T-helper 1 cell (primary cell): ENCODE data around the gene DST.
"Not testable (repeated sequence)": the region's sequence is repeated elsewhere in the genome, so short reads cannot be mapped to it uniquely, and the experiment has no call there.

Experiments
- DNase-seq, 5 donors: peaks; one replicate each; pipeline ENCODE4 v3.0.0-alpha.2; 2012 to 2020

Gene DST

GRCh38 chr6:56514395-56514794 is 128.3 kb downstream of the DST start:
- no peak for DNase-seq

GRCh38 chr6:56513631-56514030 is 129.1 kb downstream of the DST start:
- no peak for DNase-seq

GRCh38 chr6:56511591-56511990 is 131.1 kb downstream of the DST start:
- no peak for DNase-seq

- DNase-seq = no peak
Measured at GRCh38 chr6:56510984-56511531, 131.6 kb downstream of the DST start.

GRCh38 chr6:56509031-56509430 is 133.7 kb downstream of the DST start:
- DNase-seq = no peak

- DNase-seq = no peak
Measured at GRCh38 chr6:56507517-56507916, 135.2 kb downstream of the DST start.

- DNase-seq = no peak
Measured at GRCh38 chr6:56505512-56506260, 137.0 kb downstream of the DST start.

- no peak for DNase-seq
Measured at GRCh38 chr6:56501993-56502392, 140.7 kb downstream of the DST start.

GRCh38 chr6:56499095-56499494 is 143.6 kb downstream of the DST start:
- DNase-seq = no peak

GRCh38 chr6:56497691-56498090 is 145.0 kb downstream of the DST start:
- no peak for DNase-seq

GRCh38 chr6:56497240-56497639 is 145.4 kb downstream of the DST start:
- DNase-seq = no peak

- not testable (repeated sequence) for DNase-seq
Measured at GRCh38 chr6:56496650-56497049, 146.0 kb downstream of the DST start.

- DNase-seq = no peak
Measured at GRCh38 chr6:56495654-56496053, 147.0 kb downstream of the DST start.

- DNase-seq = no peak
Measured at GRCh38 chr6:56491606-56492328, 150.9 kb downstream of the DST start.

- DNase-seq = no peak
Measured at GRCh38 chr6:56490993-56491392, 151.7 kb downstream of the DST start.

GRCh38 chr6:56489559-56489958 is 153.1 kb downstream of the DST start:
- no peak for DNase-seq

- no peak for DNase-seq
Measured at GRCh38 chr6:56488281-56488680, 154.4 kb downstream of the DST start.

GRCh38 chr6:56486681-56487080 is 156.0 kb downstream of the DST start:
- no peak for DNase-seq

- DNase-seq = no peak
Measured at GRCh38 chr6:56484669-56485068, 158.0 kb downstream of the DST start.

GRCh38 chr6:56483929-56484328 is 158.8 kb downstream of the DST start:
- no peak for DNase-seq

- DNase-seq = no peak
Measured at GRCh38 chr6:56482525-56482924, 160.2 kb downstream of the DST start.

- DNase-seq = no peak
Measured at GRCh38 chr6:56481957-56482356, 160.7 kb downstream of the DST start.

- no peak for DNase-seq
Measured at GRCh38 chr6:56480654-56481337, 161.9 kb downstream of the DST start.

- DNase-seq = no peak
Measured at GRCh38 chr6:56480246-56480645, 162.4 kb downstream of the DST start.
